Bronchus fibroblast of lung (primary cell): ENCODE measurements around the gene CXCR5. TPM values are rescaled to one million over a fixed set of nuclear protein-coding genes. Genes with fewer than 3 reads are reported as not detected.

Experiments used
- total RNA-seq: library from RNA; depleted of rRNA; stranded (reverse); fragments of >200 nt; gene quantifications from 2 replicates; pipeline ENCODE4 v1.2.3, GENCODE V29; 2015

Gene CXCR5
- total RNA-seq: not detected in 2 replicates

GRCh38 chr11:118883368-118884071, at the start of gene CXCR5:
Gene CXCR5, plus strand, starts transcription at chr11:118883892. Its CDS starts 50 bp downstream, at chr11:118883942.

Other genes starting within 250 kb of the CXCR5 start
- gene TREH, start 204.2 kb upstream of the CXCR5 start, total RNA-seq: not detected in 2 replicates
- gene DDX6, start 92.7 kb upstream of the CXCR5 start, total RNA-seq: 44.9 and 48.8 TPM in 2 replicates
- 21.0 and 21.4 TPM in 2 replicates for gene BCL9L, start 42.0 kb downstream of the CXCR5 start, total RNA-seq
- gene UPK2, start 72.4 kb downstream of the CXCR5 start, total RNA-seq: not detected in 2 replicates
- not detected in 2 replicates for gene FOXR1, start 87.9 kb downstream of the CXCR5 start, total RNA-seq
- gene CENATAC, start 114.2 kb downstream of the CXCR5 start, total RNA-seq: 7.1 and 7.9 TPM in 2 replicates
- gene RPS25, start 134.5 kb downstream of the CXCR5 start, total RNA-seq: 1,361 and 1,484 TPM in 2 replicates
- gene TRAPPC4, start 134.9 kb downstream of the CXCR5 start, total RNA-seq: 82.4 and 102 TPM in 2 replicates
- gene SLC37A4, start 147.0 kb downstream of the CXCR5 start, total RNA-seq: 20.8 and 24.1 TPM in 2 replicates
- gene HYOU1, start 173.3 kb downstream of the CXCR5 start, total RNA-seq: 70.6 and 75.7 TPM in 2 replicates
- 24.2 and 26.5 TPM in 2 replicates for gene VPS11, start 183.9 kb downstream of the CXCR5 start, total RNA-seq
- 26.2 and 35.4 TPM in 2 replicates for gene HMBS, start 201.0 kb downstream of the CXCR5 start, total RNA-seq
- gene DPAGT1, start 218.0 kb downstream of the CXCR5 start, total RNA-seq: 34.1 and 40.0 TPM in 2 replicates
- 6.1 and 7.9 TPM in 2 replicates for gene C2CD2L, start 223.5 kb downstream of the CXCR5 start, total RNA-seq
- gene HINFP, start 237.7 kb downstream of the CXCR5 start, total RNA-seq: 11.8 and 12.0 TPM in 2 replicates